BE2C (cell line): ENCODE results near the gene RAB40C.

Experiments used
- DNase-seq: peaks from one replicate; pipeline ENCODE4 v3.0.0-alpha.2; 2020
- H3K27me3 ChIP-seq: fragments of 250-450 bp; sonication (Bioruptor Pico); 2 replicates; pipeline ENCODE4 v1.5.1; 2020; ENCODE audit warnings: mild to moderate bottlenecking
- H3K36me3 ChIP-seq: fragments of 250-450 bp; sonication (Bioruptor Pico); 2 replicates; pipeline ENCODE4 v1.5.1; 2020; ENCODE audit warnings: mild to moderate bottlenecking
- H3K4me1 ChIP-seq: fragments of 250-450 bp; sonication (Bioruptor Pico); 2 replicates; pipeline ENCODE4 v1.5.1; 2020
- H3K4me3 ChIP-seq: 2 replicates; pipeline ENCODE4 v1.5.1; 2011; ENCODE audit warnings: low read depth, low read length
- H3K9me3 ChIP-seq: fragments of 250-450 bp; sonication (Bioruptor Pico); 2 replicates; pipeline ENCODE4 v1.5.1; 2020
- CTCF ChIP-seq: IDR thresholded peaks from 2 replicates; pipeline ENCODE4 v1.5.1; 2012; ENCODE audit warnings: mild to moderate bottlenecking, low read depth, low read length

Gene RAB40C

GRCh38 chr16:622920-623280 lies 33.0 kb downstream of the RAB40C start:
- H3K4me3 ChIP-seq, result no peak overlapping the region
- H3K27me3 ChIP-seq, result peaks cover 4% of the 10 kb centered on the region; the same call in 1 of the 2 replicates
- DNase-seq, result no peak
- H3K9me3 ChIP-seq, result no peaks in the 10 kb centered on the region
- H3K36me3 ChIP-seq, result no peaks in the 10 kb centered on the region; the same call in 1 of the 2 replicates
- no peak for TF ChIP-seq CTCF
- peaks cover 25% of the 10 kb centered on the region for H3K4me1 ChIP-seq

GRCh38 chr16:624526-625070 lies 34.7 kb downstream of the RAB40C start:
- Histone ChIP-seq H3K36me3 (no peaks in the 10 kb centered on the region; the same call in 1 of the 2 replicates), H3K4me3 (no peak overlapping the region), H3K27me3 (peaks cover 4% of the 10 kb centered on the region; the same call in 1 of the 2 replicates), H3K9me3 (no peaks in the 10 kb centered on the region), H3K4me1 (peaks cover 30% of the 10 kb centered on the region)
- no peak for TF ChIP-seq CTCF
- peak; percentile 18 for DNase-seq

GRCh38 chr16:625117-625976 lies 35.5 kb downstream of the RAB40C start:
- Histone ChIP-seq H3K4me3 (no peak overlapping the region), H3K9me3 (no peaks in the 10 kb centered on the region), H3K36me3 (no peaks in the 10 kb centered on the region; the same call in 1 of the 2 replicates), H3K4me1 (peaks cover 36% of the 10 kb centered on the region), H3K27me3 (peaks cover 4% of the 10 kb centered on the region; the same call in 1 of the 2 replicates)
- no peak for TF ChIP-seq CTCF
- no peak for DNase-seq

- H3K4me1 ChIP-seq, result peaks cover 45% of the 10 kb centered on the region
- DNase-seq, result no peak
- TF ChIP-seq CTCF, result no peak
Observed at GRCh38 chr16:625977-626765, 36.3 kb downstream of the RAB40C start.

GRCh38 chr16:626787-627453 lies 37.1 kb downstream of the RAB40C start:
- H3K4me3 ChIP-seq, result no peak overlapping the region
- no peaks in the 10 kb centered on the region for H3K9me3 ChIP-seq
- no peaks in the 10 kb centered on the region; the same call in 1 of the 2 replicates for H3K36me3 ChIP-seq
- TF ChIP-seq CTCF, result no peak
- H3K4me1 ChIP-seq, result peaks cover 38% of the 10 kb centered on the region
- H3K27me3 ChIP-seq, result no peaks in the 10 kb centered on the region
- DNase-seq, result peak; percentile 33

More at GRCh38 chr16:625977-626765, 36.3 kb downstream of the RAB40C start:
- Histone ChIP-seq H3K27me3 (peaks cover 4% of the 10 kb centered on the region; the same call in 1 of the 2 replicates), H3K9me3 (no peaks in the 10 kb centered on the region), H3K36me3 (no peaks in the 10 kb centered on the region; the same call in 1 of the 2 replicates), H3K4me3 (no peak overlapping the region)
